Peyer's patch (tissue), 4 donors: ENCODE measurements around the gene SPACA4. TPM values are rescaled to one million over a fixed set of nuclear protein-coding genes. Genes with fewer than 3 reads are reported as not detected.

Experiments used
- DNase-seq, 3 donors: peaks; one replicate each; pipeline ENCODE4 v3.0.0-alpha.2; 2017 to 2019
- H3K27ac ChIP-seq, 4 donors: fragments of 200-600 bp; sonication (generic); one replicate each; pipeline ENCODE4 v1.5.1; 2016 to 2019
- H3K27me3 ChIP-seq, 2 donors: fragments of 200-600 bp; sonication (generic); one replicate each; pipeline ENCODE4 v1.5.1; 2019
- H3K36me3 ChIP-seq, 3 donors: fragments of 200-600 bp; sonication (generic); one replicate each; pipeline ENCODE4 v1.5.1; 2016 to 2019
- H3K4me1 ChIP-seq, 4 donors: fragments of 200-600 bp; sonication (generic); one replicate each; pipeline ENCODE4 v1.5.1; 2016 to 2019
- H3K4me3 ChIP-seq, 4 donors: fragments of 200-600 bp; sonication (generic); 1 replicate in 3 of 4; 2 replicates in 1 of 4; pipeline ENCODE4 v1.5.1; 2016 to 2019; ENCODE audit warnings: mild to moderate bottlenecking in 1 of 4
- H3K9me3 ChIP-seq, 4 donors: fragments of 200-600 bp; sonication (generic); one replicate each; pipeline ENCODE4 v1.5.1; 2016 to 2019; ENCODE audit warnings: mild to moderate bottlenecking in 1 of 4
- POLR2A ChIP-seq, 2 donors: fragments of 450-650 bp; IDR thresholded peaks; one replicate each; pipeline ENCODE4 v1.5.1; 2017; ENCODE audit warnings: antibody characterized with exemption in 2 of 2, mild to moderate bottlenecking in 2 of 2, moderate library complexity in 2 of 2
- total RNA-seq, 4 donors: library from RNA; depleted of rRNA; stranded (reverse); fragments of >200 nt; gene quantifications; one replicate each; pipeline ENCODE4 v1.1.0, GENCODE V29; 2016
- TF ChIP-seq, protein P1 (sequence below), 6 experiments: fragments of 450-650 bp in 4 of 6; fragments of 200-600 bp in 2 of 6; sonication (generic) in 1 of 6; IDR thresholded peaks; one replicate each; pipeline ENCODE4 v1.5.1; 2017 to 2019; ENCODE audit warnings: antibody characterized with exemption in 6 of 6, mild to moderate bottlenecking in 3 of 6, moderate library complexity in 1 of 6

SPACA4 gene
- total RNA-seq, 4 donors from 2014 or later: not detected

GRCh38 chr19:48565090-48565489 lies 41.5 kb upstream of the SPACA4 start:
- Histone ChIP-seq H3K4me3 (no peak overlapping the region), H3K36me3 (no peaks in the 10 kb centered on the region), H3K27ac (no peak overlapping the region), H3K27me3 (no peaks in the 10 kb centered on the region), H3K9me3 (no peaks in the 10 kb centered on the region), H3K4me1 (peaks cover 0 to 16% (median 0%) of the 10 kb centered on the region in 4 donors)
- no peak for DNase-seq
- no peak for TF ChIP-seq POLR2A (IDR thresholded peaks at IDR 0.05)
- TF ChIP-seq, protein P1, sequence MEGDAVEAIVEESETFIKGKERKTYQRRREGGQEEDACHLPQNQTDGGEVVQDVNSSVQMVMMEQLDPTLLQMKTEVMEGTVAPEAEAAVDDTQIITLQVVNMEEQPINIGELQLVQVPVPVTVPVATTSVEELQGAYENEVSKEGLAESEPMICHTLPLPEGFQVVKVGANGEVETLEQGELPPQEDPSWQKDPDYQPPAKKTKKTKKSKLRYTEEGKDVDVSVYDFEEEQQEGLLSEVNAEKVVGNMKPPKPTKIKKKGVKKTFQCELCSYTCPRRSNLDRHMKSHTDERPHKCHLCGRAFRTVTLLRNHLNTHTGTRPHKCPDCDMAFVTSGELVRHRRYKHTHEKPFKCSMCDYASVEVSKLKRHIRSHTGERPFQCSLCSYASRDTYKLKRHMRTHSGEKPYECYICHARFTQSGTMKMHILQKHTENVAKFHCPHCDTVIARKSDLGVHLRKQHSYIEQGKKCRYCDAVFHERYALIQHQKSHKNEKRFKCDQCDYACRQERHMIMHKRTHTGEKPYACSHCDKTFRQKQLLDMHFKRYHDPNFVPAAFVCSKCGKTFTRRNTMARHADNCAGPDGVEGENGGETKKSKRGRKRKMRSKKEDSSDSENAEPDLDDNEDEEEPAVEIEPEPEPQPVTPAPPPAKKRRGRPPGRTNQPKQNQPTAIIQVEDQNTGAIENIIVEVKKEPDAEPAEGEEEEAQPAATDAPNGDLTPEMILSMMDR (IDR thresholded peaks at IDR 0.05): no peak

DNA sequence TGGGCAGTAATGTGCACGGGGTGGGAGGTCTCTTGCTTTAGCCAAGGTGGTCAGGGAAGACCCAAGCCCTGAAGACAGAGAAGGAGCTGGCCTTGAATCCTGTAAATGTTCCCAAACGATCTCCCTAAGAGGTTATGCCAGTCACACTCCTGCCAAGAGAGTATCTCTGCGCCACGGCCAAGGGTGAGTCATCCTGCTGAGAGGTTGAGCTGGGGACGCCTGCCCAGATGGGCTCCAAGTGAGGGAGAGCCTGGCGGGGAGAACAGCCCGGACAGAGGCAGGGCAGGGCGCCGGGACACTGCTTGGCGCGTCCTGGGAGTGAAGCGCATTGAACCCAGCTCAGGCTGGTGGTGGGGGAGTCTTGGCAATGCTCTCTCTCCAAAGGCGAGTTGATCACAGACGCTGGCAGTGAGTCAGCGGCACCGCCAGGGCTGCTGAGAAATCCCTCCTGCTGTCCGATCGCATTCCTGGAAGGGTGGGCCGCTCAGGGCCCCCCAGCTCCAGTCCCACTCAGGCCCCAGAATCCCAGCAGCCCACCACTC lies 38.1 kb upstream of the SPACA4 start:
- no peak for TF ChIP-seq POLR2A (IDR thresholded peaks at IDR 0.05)
- TF ChIP-seq, protein P1 (IDR thresholded peaks at IDR 0.05): peak in 1 of 6 experiments; percentile 10
- no peaks in the 10 kb centered on the region for H3K36me3 ChIP-seq
- H3K27ac ChIP-seq: peak overlapping the region in 2 of 4 donors; percentile 49 to 67
- DNase-seq: peak; percentile 24 to 88 (median 83)
- no peaks in the 10 kb centered on the region for H3K9me3 ChIP-seq
- H3K4me3 ChIP-seq: peak overlapping the region in 1 of 4 donors; percentile 26
- no peaks in the 10 kb centered on the region for H3K27me3 ChIP-seq
- H3K4me1 ChIP-seq: peaks cover 0 to 16% (median 0%) of the 10 kb centered on the region in 4 donors

- peaks cover 0 to 16% (median 0%) of the 10 kb centered on the region in 4 donors for H3K4me1 ChIP-seq
Measured at GRCh38 chr19:48569814-48570213, 36.7 kb upstream of the SPACA4 start.

DNA sequence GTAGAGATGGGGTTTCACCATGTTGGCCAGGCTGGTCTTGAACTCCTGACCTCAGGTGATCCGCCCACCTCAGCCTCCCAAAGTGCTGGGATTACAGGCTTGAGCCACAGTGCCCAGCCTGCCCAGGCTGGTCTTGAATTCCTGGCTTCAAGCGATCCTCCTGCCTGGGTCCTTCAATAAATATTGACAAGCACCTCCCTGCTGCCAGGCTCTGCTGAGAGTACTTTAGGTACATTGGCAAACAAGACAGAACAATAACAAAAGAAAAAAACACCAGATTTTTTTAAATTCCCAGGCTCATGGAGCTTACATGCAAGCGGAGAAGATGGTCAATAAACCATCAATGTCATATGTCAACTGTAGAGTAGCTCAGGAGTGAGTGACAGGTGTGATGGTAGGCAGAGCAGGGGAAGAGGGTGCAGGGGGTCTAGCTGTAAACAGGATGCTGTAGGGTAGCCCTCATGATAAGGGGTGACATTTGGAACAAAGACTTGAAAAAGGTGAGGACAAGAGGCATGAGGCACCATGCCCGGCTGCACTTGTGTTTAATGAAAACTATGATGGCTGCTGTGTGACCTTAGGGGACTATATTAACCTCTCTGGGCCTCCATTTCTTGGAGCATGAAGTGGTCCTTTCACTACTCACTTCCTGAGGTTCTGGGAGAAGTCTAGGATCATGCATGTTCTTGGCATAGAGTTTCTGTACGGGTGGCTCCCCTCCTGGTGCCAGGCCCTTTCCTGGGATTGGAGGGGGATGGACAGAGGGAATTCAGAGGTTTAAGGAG lies 35.0 kb upstream of the SPACA4 start:
- peaks cover 0 to 16% (median 0%) of the 10 kb centered on the region in 4 donors for H3K4me1 ChIP-seq
- no peaks in the 10 kb centered on the region for H3K9me3 ChIP-seq
- no peak overlapping the region for H3K4me3 ChIP-seq
- no peak for DNase-seq
- no peak overlapping the region for H3K27ac ChIP-seq
- TF ChIP-seq, protein P1 (IDR thresholded peaks at IDR 0.05): no peak
- TF ChIP-seq POLR2A (IDR thresholded peaks at IDR 0.05): no peak
- no peaks in the 10 kb centered on the region for H3K36me3 ChIP-seq
- H3K27me3 ChIP-seq: no peaks in the 10 kb centered on the region

More at GRCh38 chr19:48569814-48570213, 36.7 kb upstream of the SPACA4 start:
- H3K27me3 ChIP-seq: no peaks in the 10 kb centered on the region
- no peak for DNase-seq
- H3K36me3 ChIP-seq: no peaks in the 10 kb centered on the region
- TF ChIP-seq, protein P1 (IDR thresholded peaks at IDR 0.05): no peak
- no peak for TF ChIP-seq POLR2A (IDR thresholded peaks at IDR 0.05)
- H3K4me3 ChIP-seq: no peak overlapping the region
- no peak overlapping the region for H3K27ac ChIP-seq
- no peaks in the 10 kb centered on the region for H3K9me3 ChIP-seq

DNA sequence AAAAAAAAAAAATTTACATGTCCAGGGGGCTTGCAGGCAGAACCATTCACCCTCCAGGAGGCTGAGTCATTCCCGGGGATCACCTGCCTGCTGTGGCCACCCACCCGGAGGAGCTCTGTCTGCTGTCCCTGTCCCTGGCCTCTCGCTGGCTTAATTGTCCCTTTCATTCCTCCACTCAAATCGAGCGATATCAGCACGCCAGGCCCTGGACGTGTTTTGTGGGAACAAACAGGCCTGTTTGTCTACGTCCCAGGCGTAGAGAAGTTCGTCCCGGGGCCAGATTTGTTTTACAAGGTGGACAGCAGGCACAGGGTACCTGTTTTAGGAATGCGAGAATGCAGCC lies 33.4 kb upstream of the SPACA4 start:
- Histone ChIP-seq H3K4me3 (no peak overlapping the region), H3K36me3 (no peaks in the 10 kb centered on the region), H3K27me3 (no peaks in the 10 kb centered on the region), H3K9me3 (no peaks in the 10 kb centered on the region), H3K4me1 (peaks cover 0 to 8% (median 0%) of the 10 kb centered on the region in 4 donors), H3K27ac (no peak overlapping the region)
- TF ChIP-seq, protein P1 (IDR thresholded peaks at IDR 0.05): no peak
- TF ChIP-seq POLR2A (IDR thresholded peaks at IDR 0.05): no peak
- DNase-seq: no peak
